T-helper 17 cell (primary cell): ENCODE data around the gene MIPOL1. TPM values are rescaled to one million over a fixed set of nuclear protein-coding genes. Genes with fewer than 3 reads are reported as not detected.

ENCODE experiments used
- ATAC-seq: fragments of 150-1000 bp; cut with Tn5 transposase; 2 replicates; pipeline ENCODE4 v1.10.0; 2021; ENCODE audit warnings: mild to moderate bottlenecking, moderate library complexity
- DNase-seq, 3 donors: peaks; one replicate each; pipeline versions ENCODE4 v3.0.0 to v3.0.0-alpha.2; 2020 to 2021
- H3K9me3 ChIP-seq: one replicate; pipeline ENCODE4 v1.7.0; 2013; ENCODE audit warnings: low read length, mild to moderate bottlenecking; ENCODE audit not compliant: control insufficient read depth, poor library complexity, severe bottlenecking
- H3K27ac Mint-ChIP-seq: one replicate; pipeline ENCODE4 v1.8.0; 2022; ENCODE audit warnings: mild to moderate bottlenecking, moderate library complexity, mixed read lengths
- H3K27me3 Mint-ChIP-seq: one replicate; pipeline ENCODE4 v1.8.0; 2022; ENCODE audit warnings: mixed read lengths
- H3K36me3 Mint-ChIP-seq: one replicate; pipeline ENCODE4 v1.8.0; 2022; ENCODE audit warnings: low read depth, mixed read lengths
- H3K4me1 Mint-ChIP-seq: one replicate; pipeline ENCODE4 v1.8.0; 2022; ENCODE audit warnings: mild to moderate bottlenecking, mixed read lengths
- H3K4me3 Mint-ChIP-seq: one replicate; pipeline ENCODE4 v1.8.0; 2022; ENCODE audit warnings: mild to moderate bottlenecking, moderate library complexity, mixed read lengths
- total RNA-seq, 4 donors: library from RNA in 2 of 4; stranded (reverse) in 2 of 4; gene quantifications; one replicate each; pipeline ENCODE4 v1.2.3 and lab custom pipeline; 2022 to 2026

MIPOL1 gene
- total RNA-seq, 2 donors from 2014 or later = 0.32 to 0.73 TPM

DNA sequence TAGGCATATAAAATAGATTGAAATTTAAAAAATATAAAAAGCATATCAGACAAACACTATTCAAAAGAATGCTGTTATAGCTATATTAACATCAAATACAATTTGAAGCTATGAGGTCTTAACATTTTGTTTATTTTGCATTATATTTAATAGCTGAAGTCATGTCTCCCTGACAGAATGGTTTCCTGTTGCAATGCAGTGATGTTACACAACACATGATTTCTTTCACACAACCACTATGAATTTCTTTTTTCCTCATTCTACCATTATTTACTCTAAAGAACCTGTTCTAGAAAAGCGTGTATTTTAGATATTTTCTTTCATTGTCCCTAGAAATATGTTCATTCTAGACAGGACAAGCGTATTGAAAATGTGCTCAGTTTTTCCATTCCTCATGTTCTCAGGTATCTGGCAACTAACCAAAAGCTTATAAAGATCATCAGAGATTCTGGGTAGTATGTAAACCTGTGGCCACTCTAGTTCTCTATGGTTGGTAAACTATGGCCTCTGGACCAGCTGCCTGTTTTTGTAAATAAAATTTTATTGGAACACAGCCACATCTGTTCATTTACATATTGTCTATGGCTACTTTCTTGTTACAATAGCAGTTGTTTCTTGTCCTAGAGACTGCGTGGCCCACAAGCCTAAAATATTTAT, 213.5 kb downstream of the MIPOL1 start:
- ATAC-seq = no peak
- peaks cover 2% of the 10 kb centered on the region for H3K9me3 ChIP-seq
- no peaks in the 10 kb centered on the region for H3K36me3 Mint-ChIP-seq
- H3K27me3 Mint-ChIP-seq = no peaks in the 10 kb centered on the region
- H3K4me1 Mint-ChIP-seq = no peaks in the 10 kb centered on the region
- H3K4me3 Mint-ChIP-seq = no peak overlapping the region
- H3K27ac Mint-ChIP-seq = no peak overlapping the region
- DNase-seq = no peak

DNA sequence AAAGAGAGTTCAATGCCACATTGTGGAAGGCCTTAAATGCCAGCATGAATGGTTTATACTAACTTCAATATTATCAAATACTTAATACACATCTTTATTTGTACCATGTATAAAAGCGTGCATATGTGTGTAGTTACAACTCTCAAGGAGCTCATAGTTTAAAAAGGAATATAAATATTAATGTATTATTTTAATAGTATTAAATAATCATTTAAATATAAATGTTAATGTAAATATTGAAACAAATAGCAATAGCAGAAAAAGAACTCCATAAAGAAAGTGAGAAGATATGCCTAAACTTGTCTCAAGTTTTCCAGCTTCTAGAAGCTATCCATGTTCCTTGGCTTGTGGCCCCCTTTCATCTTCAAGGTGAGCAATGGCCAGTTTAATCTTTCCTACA, 215.3 kb downstream of the MIPOL1 start:
- H3K27me3 Mint-ChIP-seq = no peaks in the 10 kb centered on the region
- no peak for ATAC-seq
- DNase-seq = no peak
- H3K36me3 Mint-ChIP-seq = no peaks in the 10 kb centered on the region
- H3K27ac Mint-ChIP-seq = no peak overlapping the region
- no peak overlapping the region for H3K4me3 Mint-ChIP-seq
- peaks cover 2% of the 10 kb centered on the region for H3K9me3 ChIP-seq
- H3K4me1 Mint-ChIP-seq = no peaks in the 10 kb centered on the region

DNA sequence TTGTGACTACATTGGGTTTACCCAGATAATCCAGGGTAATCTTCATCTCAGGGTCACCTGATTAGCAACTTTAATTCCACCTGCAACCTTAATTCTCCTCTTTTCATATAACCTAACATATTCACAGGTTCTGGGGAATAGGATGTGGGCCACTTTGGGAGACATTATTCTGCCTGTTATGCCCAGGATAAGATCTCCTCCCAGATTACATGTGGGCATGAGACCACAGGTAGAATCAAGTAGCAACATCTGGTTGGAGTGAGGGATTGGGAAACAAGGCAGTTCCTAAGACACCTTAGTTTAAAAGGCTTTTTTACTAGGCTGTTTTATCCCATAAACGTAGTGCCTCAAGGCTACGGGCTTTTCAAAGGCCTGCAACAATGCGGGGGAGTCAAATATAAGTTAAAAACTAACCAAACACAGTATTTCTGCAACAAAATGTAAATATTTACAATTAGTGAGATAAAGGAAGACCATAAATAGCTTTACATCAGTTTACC, 215.8 kb downstream of the MIPOL1 start:
- H3K4me1 Mint-ChIP-seq = no peaks in the 10 kb centered on the region
- peaks cover 2% of the 10 kb centered on the region for H3K9me3 ChIP-seq
- H3K4me3 Mint-ChIP-seq = no peak overlapping the region
- no peaks in the 10 kb centered on the region for H3K36me3 Mint-ChIP-seq
- ATAC-seq (no peak), DNase-seq (no peak)
- no peak overlapping the region for H3K27ac Mint-ChIP-seq
- H3K27me3 Mint-ChIP-seq = no peaks in the 10 kb centered on the region

DNA sequence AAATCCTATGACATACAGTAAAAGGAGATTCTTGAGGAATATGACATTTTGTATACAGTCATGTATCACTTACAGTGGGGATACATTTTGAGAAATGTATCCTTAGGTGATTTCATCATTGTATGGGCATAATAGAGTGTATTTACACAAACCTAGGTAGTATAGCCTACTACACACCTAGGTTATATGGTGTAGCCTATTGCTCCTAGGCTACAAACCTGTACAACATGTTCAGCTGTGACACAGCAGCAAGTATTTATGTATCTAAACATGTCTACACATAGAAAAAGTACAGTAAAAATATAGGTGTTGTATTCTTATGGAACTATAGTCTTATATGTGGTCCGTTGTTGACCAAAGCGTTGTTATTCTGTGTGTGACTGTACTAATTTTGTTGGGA, 218.5 kb downstream of the MIPOL1 start:
- Mint-ChIP-seq H3K4me1 (no peaks in the 10 kb centered on the region), H3K36me3 (no peaks in the 10 kb centered on the region), H3K27me3 (no peaks in the 10 kb centered on the region), H3K4me3 (no peak overlapping the region), H3K27ac (no peak overlapping the region)
- no peaks in the 10 kb centered on the region for H3K9me3 ChIP-seq
- ATAC-seq (no peak), DNase-seq (no peak)

DNA sequence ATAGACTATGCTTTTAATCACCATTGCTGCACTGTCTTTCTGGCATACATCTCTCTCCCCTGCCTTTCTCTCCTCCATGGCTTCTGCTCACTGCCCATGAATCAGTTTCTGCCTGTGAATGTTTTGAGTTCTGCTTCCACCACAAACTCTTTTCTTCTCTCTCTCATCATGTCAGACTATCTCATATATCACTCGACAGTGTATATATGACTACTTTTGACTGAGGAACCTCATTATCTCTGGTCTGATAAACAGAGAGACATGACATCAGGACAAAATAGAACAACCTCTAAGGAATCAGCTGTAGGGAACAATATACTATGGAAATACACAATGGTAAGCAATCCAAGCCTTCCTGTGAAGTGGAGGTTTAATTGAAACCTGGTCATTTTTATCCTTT, 219.4 kb downstream of the MIPOL1 start:
- ATAC-seq (no peak), DNase-seq (no peak)
- H3K4me1 Mint-ChIP-seq = no peaks in the 10 kb centered on the region
- H3K27ac Mint-ChIP-seq = no peak overlapping the region
- H3K36me3 Mint-ChIP-seq = no peaks in the 10 kb centered on the region
- no peaks in the 10 kb centered on the region for H3K27me3 Mint-ChIP-seq
- H3K9me3 ChIP-seq = no peaks in the 10 kb centered on the region
- no peak overlapping the region for H3K4me3 Mint-ChIP-seq

DNA sequence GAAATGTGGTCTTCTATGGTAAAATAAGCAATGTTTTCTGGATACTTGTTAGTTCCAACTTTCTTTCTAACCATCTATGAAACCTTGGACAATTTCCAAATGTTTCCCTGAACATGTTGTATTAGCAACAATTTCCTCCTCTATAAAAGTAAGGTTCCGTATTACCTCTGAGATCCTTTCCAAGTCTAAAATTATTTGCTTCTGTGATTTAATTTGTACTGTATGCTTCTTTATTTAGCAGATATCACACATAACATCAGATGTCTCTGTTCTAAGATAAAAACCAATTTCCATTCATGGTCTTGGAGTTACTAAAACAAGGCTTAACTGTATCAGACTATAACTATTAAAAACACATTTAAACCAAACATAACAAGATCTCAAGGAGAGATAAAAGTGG, 220.1 kb downstream of the MIPOL1 start:
- H3K9me3 ChIP-seq = no peaks in the 10 kb centered on the region
- no peaks in the 10 kb centered on the region for H3K4me1 Mint-ChIP-seq
- ATAC-seq (no peak), DNase-seq (no peak)
- no peak overlapping the region for H3K27ac Mint-ChIP-seq
- H3K27me3 Mint-ChIP-seq = no peaks in the 10 kb centered on the region
- H3K4me3 Mint-ChIP-seq = no peak overlapping the region
- H3K36me3 Mint-ChIP-seq = no peaks in the 10 kb centered on the region

DNA sequence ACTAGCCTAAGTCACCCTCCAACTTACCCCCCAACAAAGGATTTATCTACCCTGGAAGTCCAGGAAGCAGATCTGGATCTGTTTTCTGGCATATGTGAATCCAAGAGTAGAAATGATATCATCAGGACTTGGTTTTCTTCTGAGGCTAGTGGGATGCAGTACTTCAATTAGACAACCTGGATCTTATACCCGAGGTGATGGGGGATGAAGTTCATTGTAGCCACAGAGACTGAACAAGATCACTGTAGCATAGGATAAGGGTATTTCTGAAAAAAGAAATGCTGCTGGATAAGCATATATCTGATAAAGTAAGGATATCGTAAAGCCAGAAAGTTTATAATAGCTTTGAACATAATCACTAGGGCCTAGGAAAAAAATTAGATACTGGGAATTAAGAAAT, 222.9 kb downstream of the MIPOL1 start:
- H3K4me1 Mint-ChIP-seq = no peaks in the 10 kb centered on the region
- no peaks in the 10 kb centered on the region for H3K9me3 ChIP-seq
- ATAC-seq (no peak), DNase-seq (no peak)
- H3K36me3 Mint-ChIP-seq = no peaks in the 10 kb centered on the region
- H3K27me3 Mint-ChIP-seq = no peaks in the 10 kb centered on the region
- no peak overlapping the region for H3K4me3 Mint-ChIP-seq
- H3K27ac Mint-ChIP-seq = no peak overlapping the region

DNA sequence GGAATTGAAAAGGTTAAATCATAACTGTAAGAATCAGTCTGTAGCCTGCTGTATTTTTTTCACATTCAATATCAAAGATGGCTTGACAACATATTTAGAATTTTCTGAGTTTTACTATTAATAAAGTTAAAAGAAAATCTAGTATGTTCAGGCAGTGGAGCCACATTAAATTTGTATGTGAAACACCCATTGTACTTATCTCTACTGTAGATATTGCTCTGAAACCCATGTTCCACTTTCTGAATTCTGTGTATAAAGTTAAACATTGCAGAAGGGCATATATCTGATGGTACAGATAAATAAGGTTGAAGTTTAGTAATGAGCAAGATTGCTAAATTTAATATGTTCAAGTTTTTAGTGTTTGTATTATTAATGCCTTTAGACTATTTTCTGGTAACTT, 224.6 kb downstream of the MIPOL1 start:
- H3K4me1 Mint-ChIP-seq = no peaks in the 10 kb centered on the region
- H3K9me3 ChIP-seq = no peaks in the 10 kb centered on the region
- no peak overlapping the region for H3K27ac Mint-ChIP-seq
- no peaks in the 10 kb centered on the region for H3K36me3 Mint-ChIP-seq
- no peaks in the 10 kb centered on the region for H3K27me3 Mint-ChIP-seq
- no peak for DNase-seq
- ATAC-seq = no peak
- H3K4me3 Mint-ChIP-seq = no peak overlapping the region

DNA sequence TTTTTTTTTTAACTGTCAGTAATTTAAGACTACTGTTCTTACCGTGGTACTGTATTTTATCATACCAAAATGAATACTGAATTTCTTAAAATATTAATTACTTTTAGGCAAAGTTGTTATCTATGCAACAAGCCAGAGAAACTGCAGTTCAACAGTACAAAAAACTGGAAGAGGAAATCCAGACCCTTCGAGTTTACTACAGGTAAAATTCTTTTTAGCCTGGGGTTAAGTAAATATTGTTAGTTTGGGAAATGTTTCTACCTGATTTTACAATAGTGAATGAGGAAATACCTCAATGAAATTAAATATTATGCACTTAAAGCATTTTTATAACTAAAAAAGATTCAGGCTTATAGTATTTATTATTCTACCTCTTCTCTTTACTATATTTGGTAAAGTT, 225.0 kb downstream of the MIPOL1 start:
- H3K9me3 ChIP-seq = no peaks in the 10 kb centered on the region
- H3K4me3 Mint-ChIP-seq = no peak overlapping the region
- no peak for DNase-seq
- H3K36me3 Mint-ChIP-seq = no peaks in the 10 kb centered on the region
- no peak for ATAC-seq
- H3K27ac Mint-ChIP-seq = no peak overlapping the region
- no peaks in the 10 kb centered on the region for H3K4me1 Mint-ChIP-seq
- no peaks in the 10 kb centered on the region for H3K27me3 Mint-ChIP-seq

DNA sequence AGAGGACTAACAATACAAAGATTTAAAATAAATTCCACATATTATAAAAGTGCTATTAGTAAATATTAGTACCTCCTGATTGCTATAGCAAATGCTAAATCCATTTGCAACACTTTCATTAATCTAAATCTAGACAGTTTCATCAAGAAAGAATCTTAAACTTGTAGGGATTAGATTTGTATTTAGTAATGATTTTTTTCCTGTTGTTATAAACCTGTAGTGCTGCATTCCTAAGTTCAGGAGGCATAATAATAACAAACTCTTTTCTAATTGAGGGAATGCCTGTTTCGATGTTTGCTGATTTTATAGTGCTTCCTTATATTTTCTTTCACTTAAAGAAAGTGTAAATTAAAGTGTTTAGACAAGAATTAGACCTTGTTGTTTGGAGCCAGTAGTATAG, 231.2 kb downstream of the MIPOL1 start:
- Mint-ChIP-seq H3K27ac (no peak overlapping the region), H3K36me3 (no peaks in the 10 kb centered on the region), H3K4me3 (no peak overlapping the region), H3K4me1 (no peaks in the 10 kb centered on the region), H3K27me3 (no peaks in the 10 kb centered on the region)
- ATAC-seq (no peak), DNase-seq (no peak)
- no peaks in the 10 kb centered on the region for H3K9me3 ChIP-seq

DNA sequence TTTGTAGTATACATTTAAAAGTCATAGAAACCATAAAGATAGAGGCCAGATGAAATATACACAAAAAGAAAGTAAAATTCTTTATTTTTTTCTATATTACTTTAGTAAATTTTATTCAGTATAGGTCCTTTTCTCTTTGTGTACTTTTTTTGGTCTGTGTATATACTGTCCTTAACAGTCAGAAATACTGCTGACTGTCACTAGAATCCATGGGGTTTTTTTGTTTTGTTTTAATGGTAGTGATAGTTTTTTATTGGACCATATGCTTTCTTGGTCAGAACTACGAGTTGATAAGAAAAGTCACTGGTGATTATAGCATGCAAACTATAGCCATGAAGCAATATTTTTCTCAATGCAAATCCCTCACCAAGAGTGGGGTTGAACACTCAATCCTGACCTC, 231.9 kb downstream of the MIPOL1 start:
- DNase-seq (no peak), ATAC-seq (no peak)
- Mint-ChIP-seq H3K4me3 (no peak overlapping the region), H3K4me1 (no peaks in the 10 kb centered on the region), H3K27ac (no peak overlapping the region), H3K27me3 (no peaks in the 10 kb centered on the region), H3K36me3 (no peaks in the 10 kb centered on the region)
- no peaks in the 10 kb centered on the region for H3K9me3 ChIP-seq

DNA sequence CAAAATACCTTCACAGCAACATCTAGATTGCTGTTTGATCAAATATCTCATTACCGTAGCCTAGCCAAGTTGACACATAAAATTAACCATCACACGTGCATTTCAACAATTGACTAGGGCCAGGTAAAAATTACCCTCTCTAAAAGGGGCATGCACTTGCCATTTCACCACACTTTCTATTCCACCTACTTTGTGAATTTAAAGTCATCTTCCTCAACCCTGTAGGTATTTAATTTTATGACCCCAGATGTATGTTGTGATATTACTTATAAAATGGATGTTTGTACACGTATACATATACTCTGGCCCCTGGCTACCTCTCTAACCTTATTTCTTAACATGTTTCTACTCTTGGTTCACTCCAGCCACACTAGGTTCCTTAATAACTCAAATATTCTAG, 237.1 kb downstream of the MIPOL1 start:
- no peak overlapping the region for H3K4me3 Mint-ChIP-seq
- no peaks in the 10 kb centered on the region for H3K9me3 ChIP-seq
- H3K4me1 Mint-ChIP-seq = no peaks in the 10 kb centered on the region
- H3K27ac Mint-ChIP-seq = no peak overlapping the region
- no peaks in the 10 kb centered on the region for H3K36me3 Mint-ChIP-seq
- DNase-seq (no peak), ATAC-seq (no peak)
- H3K27me3 Mint-ChIP-seq = no peaks in the 10 kb centered on the region

DNA sequence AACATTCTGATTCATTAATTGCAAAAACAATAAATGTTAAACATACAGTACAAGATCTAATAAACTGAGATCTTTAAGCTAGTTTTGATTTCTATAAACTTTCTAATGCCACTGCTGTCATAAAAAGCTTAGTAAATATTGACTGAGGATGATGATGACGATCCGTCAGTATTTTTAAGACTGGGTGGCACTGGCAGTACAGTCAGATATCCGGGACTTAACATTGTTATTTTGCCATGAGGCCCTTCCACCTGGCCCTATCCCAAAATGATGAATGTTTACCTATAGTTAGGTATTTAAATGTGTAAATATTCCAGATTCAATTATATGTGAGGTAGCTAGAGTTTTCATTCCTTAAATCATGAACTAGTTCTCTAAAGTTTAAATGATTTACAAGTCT, 238.8 kb downstream of the MIPOL1 start:
- Mint-ChIP-seq H3K27me3 (no peaks in the 10 kb centered on the region), H3K36me3 (no peaks in the 10 kb centered on the region), H3K27ac (no peak overlapping the region), H3K4me3 (no peak overlapping the region), H3K4me1 (no peaks in the 10 kb centered on the region)
- DNase-seq (no peak), ATAC-seq (no peak)
- H3K9me3 ChIP-seq = no peaks in the 10 kb centered on the region

DNA sequence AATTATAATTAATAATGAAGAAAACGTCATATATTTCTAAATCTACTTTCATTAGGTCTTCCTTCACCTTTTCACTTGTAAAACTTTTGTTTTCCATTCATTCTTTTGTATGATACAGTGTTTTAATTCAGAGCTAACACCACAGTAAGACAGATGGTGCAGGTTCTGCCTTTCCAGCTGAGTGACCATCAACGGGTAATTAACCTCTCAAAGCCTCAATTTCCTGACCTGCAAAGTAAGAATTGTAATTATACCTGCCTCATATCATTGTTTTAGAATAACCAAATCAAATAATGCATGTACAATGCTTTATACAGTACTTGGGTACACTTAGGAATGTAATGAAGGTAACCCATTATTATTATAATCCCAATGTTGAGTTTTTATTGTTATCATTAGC, 239.8 kb downstream of the MIPOL1 start:
- no peak for ATAC-seq
- H3K36me3 Mint-ChIP-seq = no peaks in the 10 kb centered on the region
- H3K4me1 Mint-ChIP-seq = no peaks in the 10 kb centered on the region
- H3K4me3 Mint-ChIP-seq = no peak overlapping the region
- no peak for DNase-seq
- no peaks in the 10 kb centered on the region for H3K27me3 Mint-ChIP-seq
- no peak overlapping the region for H3K27ac Mint-ChIP-seq
- no peaks in the 10 kb centered on the region for H3K9me3 ChIP-seq
